Measurements from ENCODE around the gene ZIK1. TPM values are rescaled to one million over a fixed set of nuclear protein-coding genes. Genes with fewer than 3 reads are reported as not detected.

Gene ZIK1
- total and polyA plus RNA-seq, 4 donors: 1.0 to 13.8 (median 3.5) TPM

- peaks cover 26 to 62% (median 32%) of the 10 kb centered on the region in 4 donors for H3K36me3 ChIP-seq (ENCODE audit: control insufficient read depth in 4 of 4, insufficient read depth in 4 of 4, low read length in 4 of 4)
- H3K27me3 ChIP-seq (ENCODE audit: control insufficient read depth in 3 of 3, insufficient read depth in 3 of 3, low read length in 2 of 3): no peaks in the 10 kb centered on the region
- DNase-seq: no peak
- H3K27ac ChIP-seq (ENCODE audit: low read depth in 1 of 2, low read length in 1 of 2): no peak overlapping the region
- H3K9ac ChIP-seq (ENCODE audit: insufficient read depth in 1 of 2, low read length in 2 of 2): no peak overlapping the region
- H3K4me3 ChIP-seq: no peak overlapping the region
- WGBS, 2 donors: 97 to 98% methylated on average over 5 of the region's 5 CpGs
- no peak for ATAC-seq (ENCODE audit: insufficient read depth, low FRiP score)
- TF ChIP-seq, protein P1, sequence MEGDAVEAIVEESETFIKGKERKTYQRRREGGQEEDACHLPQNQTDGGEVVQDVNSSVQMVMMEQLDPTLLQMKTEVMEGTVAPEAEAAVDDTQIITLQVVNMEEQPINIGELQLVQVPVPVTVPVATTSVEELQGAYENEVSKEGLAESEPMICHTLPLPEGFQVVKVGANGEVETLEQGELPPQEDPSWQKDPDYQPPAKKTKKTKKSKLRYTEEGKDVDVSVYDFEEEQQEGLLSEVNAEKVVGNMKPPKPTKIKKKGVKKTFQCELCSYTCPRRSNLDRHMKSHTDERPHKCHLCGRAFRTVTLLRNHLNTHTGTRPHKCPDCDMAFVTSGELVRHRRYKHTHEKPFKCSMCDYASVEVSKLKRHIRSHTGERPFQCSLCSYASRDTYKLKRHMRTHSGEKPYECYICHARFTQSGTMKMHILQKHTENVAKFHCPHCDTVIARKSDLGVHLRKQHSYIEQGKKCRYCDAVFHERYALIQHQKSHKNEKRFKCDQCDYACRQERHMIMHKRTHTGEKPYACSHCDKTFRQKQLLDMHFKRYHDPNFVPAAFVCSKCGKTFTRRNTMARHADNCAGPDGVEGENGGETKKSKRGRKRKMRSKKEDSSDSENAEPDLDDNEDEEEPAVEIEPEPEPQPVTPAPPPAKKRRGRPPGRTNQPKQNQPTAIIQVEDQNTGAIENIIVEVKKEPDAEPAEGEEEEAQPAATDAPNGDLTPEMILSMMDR (IDR thresholded peaks at IDR 0.05; ENCODE audit: control extremely low read depth, extremely low read depth): no peak
- no peaks in the 10 kb centered on the region for H3K4me1 ChIP-seq (ENCODE audit: control insufficient read depth in 5 of 5, insufficient read depth in 5 of 5, low read length in 5 of 5)
- H3K9me3 ChIP-seq (ENCODE audit: control insufficient read depth in 4 of 4, insufficient read depth in 3 of 4, low read length in 3 of 4): peaks cover 0 to 41% (median 13%) of the 10 kb centered on the region in 4 donors
Observed at GRCh38 chr19:57606931-57607330, 23.0 kb downstream of the ZIK1 start.

- H3K36me3 ChIP-seq (ENCODE audit: control insufficient read depth in 4 of 4, insufficient read depth in 4 of 4, low read length in 4 of 4): peaks cover 10 to 42% (median 20%) of the 10 kb centered on the region in 4 donors
- peaks cover 0 to 29% (median 18%) of the 10 kb centered on the region in 4 donors for H3K9me3 ChIP-seq (ENCODE audit: control insufficient read depth in 4 of 4, insufficient read depth in 3 of 4, low read length in 3 of 4)
- no peaks in the 10 kb centered on the region for H3K27me3 ChIP-seq (ENCODE audit: control insufficient read depth in 3 of 3, insufficient read depth in 3 of 3, low read length in 2 of 3)
- no peak for DNase-seq
- peaks cover 0 to 6% (median 4%) of the 10 kb centered on the region in 5 donors for H3K4me1 ChIP-seq (ENCODE audit: control insufficient read depth in 5 of 5, insufficient read depth in 5 of 5, low read length in 5 of 5)
- no peak overlapping the region for H3K27ac ChIP-seq (ENCODE audit: low read depth in 1 of 2, low read length in 1 of 2)
- no peak overlapping the region for H3K9ac ChIP-seq (ENCODE audit: insufficient read depth in 1 of 2, low read length in 2 of 2)
- ATAC-seq (ENCODE audit: insufficient read depth, low FRiP score): no peak
- no peak overlapping the region for H3K4me3 ChIP-seq
- WGBS, 2 donors: 78 to 87% methylated on average over 4 of the region's 4 CpGs
- TF ChIP-seq, protein P1 (IDR thresholded peaks at IDR 0.05; ENCODE audit: control extremely low read depth, extremely low read depth): no peak
Observed at GRCh38 chr19:57611113-57611512, 27.2 kb downstream of the ZIK1 start.

GRCh38 chr19:57613941-57614743 is 30.2 kb downstream of the ZIK1 start, which contains the start of gene ZNF134:
Gene ZNF134 (plus strand): TSS chr19:57614242. CDS start chr19:57619469, 5,227 bp downstream.
- Histone ChIP-seq H3K27ac (ENCODE audit: low read depth in 1 of 2, low read length in 1 of 2) (peak within 1 kb of the TSS; percentile 28 to 81), H3K4me3 (peak within 1 kb of the TSS; percentile 96), H3K36me3 (ENCODE audit: control insufficient read depth in 4 of 4, insufficient read depth in 4 of 4, low read length in 4 of 4) (peaks cover 18 to 47% (median 35%) of the 10 kb centered on the region in 4 donors), H3K27me3 (ENCODE audit: control insufficient read depth in 3 of 3, insufficient read depth in 3 of 3, low read length in 2 of 3) (no peaks in the 10 kb centered on the region), H3K4me1 (ENCODE audit: control insufficient read depth in 5 of 5, insufficient read depth in 5 of 5, low read length in 5 of 5) (peaks cover 0 to 11% (median 4%) of the 10 kb centered on the region in 5 donors), H3K9ac (ENCODE audit: insufficient read depth in 1 of 2, low read length in 2 of 2) (peak within 1 kb of the TSS; percentile 48 to 77), H3K9me3 (ENCODE audit: control insufficient read depth in 4 of 4, insufficient read depth in 3 of 4, low read length in 3 of 4) (peaks cover 5 to 41% (median 38%) of the 10 kb centered on the region in 4 donors)
- WGBS, 2 donors: 2% methylated on average over 57 to 64 of the region's 64 CpGs
- ATAC-seq (ENCODE audit: insufficient read depth, low FRiP score) (peak; percentile 98), DNase-seq (peak; percentile 92 to 97 (median 93))
- TF ChIP-seq, protein P1 (IDR thresholded peaks at IDR 0.05; ENCODE audit: control extremely low read depth, extremely low read depth): no peak

All from lung (tissue), 12 donors.